GM03348 (cell line): ENCODE data around the gene PFKFB3.
A peak's percentile ranks its signal among the peaks of the same experiment; 100 is the strongest.
"Not testable (repeated sequence)": the region's sequence is repeated elsewhere in the genome, so short reads cannot be mapped to it uniquely, and the experiment has no call there.

Experiments used
- DNase-seq: peaks from one replicate; pipeline ENCODE4 v3.0.0; 2012; ENCODE audit warnings: low spot score

PFKFB3 gene

GRCh38 chr10:6178581-6178980, 24.2 kb upstream of the PFKFB3 start:
- DNase-seq, result no peak

GRCh38 chr10:6179078-6179477, 23.7 kb upstream of the PFKFB3 start:
- DNase-seq, result no peak

GRCh38 chr10:6180480-6181110, 22.1 kb upstream of the PFKFB3 start:
- DNase-seq, result no peak

- no peak for DNase-seq
These were observed 21.5 kb upstream of the PFKFB3 start for GRCh38 chr10:6181249-6181648.

- no peak for DNase-seq
These were observed 20.2 kb upstream of the PFKFB3 start for GRCh38 chr10:6182454-6183098.

- DNase-seq, result no peak
These were observed 17.6 kb upstream of the PFKFB3 start for GRCh38 chr10:6185039-6185716.

GRCh38 chr10:6186894-6187256, 15.9 kb upstream of the PFKFB3 start:
- no peak for DNase-seq

GRCh38 chr10:6187278-6187677, 15.5 kb upstream of the PFKFB3 start:
- DNase-seq, result no peak

- DNase-seq, result not testable (repeated sequence)
These were observed 12.7 kb upstream of the PFKFB3 start for GRCh38 chr10:6190033-6190432.

- no peak for DNase-seq
These were observed 11.6 kb upstream of the PFKFB3 start for GRCh38 chr10:6191147-6191546.

- no peak for DNase-seq
These were observed 11.2 kb upstream of the PFKFB3 start for GRCh38 chr10:6191569-6191968.

GRCh38 chr10:6193342-6193741, 9.4 kb upstream of the PFKFB3 start:
- not testable (repeated sequence) for DNase-seq

- no peak for DNase-seq
These were observed 8.4 kb upstream of the PFKFB3 start for GRCh38 chr10:6194311-6194710.

GRCh38 chr10:6195376-6195775, 7.4 kb upstream of the PFKFB3 start:
- DNase-seq, result peak; percentile 41

GRCh38 chr10:6195846-6196245, 6.9 kb upstream of the PFKFB3 start:
- DNase-seq, result no peak

GRCh38 chr10:6196524-6196923, 6.2 kb upstream of the PFKFB3 start:
- DNase-seq, result not testable (repeated sequence)

- no peak for DNase-seq
These were observed 5.4 kb upstream of the PFKFB3 start for GRCh38 chr10:6197321-6197720.

- DNase-seq, result no peak
These were observed 4.6 kb upstream of the PFKFB3 start for GRCh38 chr10:6198171-6198570.

- DNase-seq, result no peak
These were observed 3.5 kb upstream of the PFKFB3 start for GRCh38 chr10:6199131-6199733.

- DNase-seq, result no peak
These were observed 2.3 kb upstream of the PFKFB3 start for GRCh38 chr10:6200440-6200733.

- DNase-seq, result peak; percentile 52
These were observed 1.8 kb upstream of the PFKFB3 start for GRCh38 chr10:6200734-6201515.

- peak; percentile 77 for DNase-seq
These were observed 1.2 kb upstream of the PFKFB3 start for GRCh38 chr10:6201516-6201975.
